K562 (cell line): ENCODE results near the gene NTNG1. TPM values are rescaled to one million over a fixed set of nuclear protein-coding genes. Genes with fewer than 3 reads are reported as not detected.
A peak's percentile ranks its signal among the peaks of the same experiment; 100 is the strongest.

Experiments
- ATAC-seq: fragments of 200-7000 bp; cut with Tn5 transposase; 3 replicates; pipeline ENCODE4 v1.9.1; 2020; ENCODE audit warnings: moderate library complexity
- BruUV-seq: library from RNA; stranded (reverse); fragments of 400-500 nt; replicated peaks from 2 replicates; lab custom pipeline; 2021; lab: Mats Ljungman, UMichigan
- CTCF ChIA-PET: fragments of 300-600 bp; formaldehyde crosslinking; extraction: SDS; loops from one replicate; lab custom pipeline; 2021; ENCODE audit warnings: low intra/inter-chr PET ratio; lab: Yijun Ruan, JAX
- POLR2A ChIA-PET: fragments of 300-600, 350-650 bp; sonication (Branson Sonifier 250); formaldehyde crosslinking; extraction: SDS; loops from one replicate; lab custom pipeline; 2021; ENCODE audit warnings: antibody characterized with exemption, inconsistent platforms; lab: Yijun Ruan, JAX
- DNase-seq, 4 experiments: peaks; one replicate each; pipeline versions ENCODE4 v3.0.0 to v3.0.0-alpha.2; 2011 to 2018; ENCODE audit warnings: low spot score in 3 of 4, mixed read lengths in 3 of 4; ENCODE audit errors: extremely low read depth in 1 of 4
- FAIRE-seq: peaks from 2 replicates; lab custom pipeline; 2011; peaks lifted over from hg19 to GRCh38; lab: Jason Lieb, UNC
- H2AFZ ChIP-seq: 2 replicates; pipeline ENCODE4 v1.6.0; 2011; ENCODE audit warnings: low read depth, low read length, control low read depth, inconsistent platforms
- H3K27ac ChIP-seq: fragments of 200-600 bp; 3 replicates; pipeline ENCODE4 v1.8.0; 2011; ENCODE audit warnings: low read depth, mild to moderate bottlenecking, control low read depth, inconsistent platforms, low read length, moderate library complexity, mixed read lengths; ENCODE audit errors: extremely low read depth
- H3K27me3 ChIP-seq, 2 experiments: fragments of 300-600 bp in 1 of 2; 2 replicates in 1 of 2; 3 replicates in 1 of 2; pipeline versions ENCODE4 v1.6.0 to v1.8.0; 2011; ENCODE audit warnings: inconsistent platforms in 2 of 2, low read length in 2 of 2, mild to moderate bottlenecking in 1 of 2, mixed read lengths in 1 of 2, moderate library complexity in 1 of 2; ENCODE audit not compliant: control insufficient read depth in 2 of 2, insufficient read depth in 2 of 2
- H3K36me3 ChIP-seq: fragments of 300-600 bp; 3 replicates; pipeline ENCODE4 v1.8.0; 2011; ENCODE audit warnings: mild to moderate bottlenecking, low read length, inconsistent platforms; ENCODE audit not compliant: control insufficient read depth, insufficient read depth
- H3K4me1 ChIP-seq, 2 experiments: fragments of 200-600 bp in 1 of 2; replicated peaks in 1 of 2; 2 replicates in 1 of 2; 3 replicates in 1 of 2; pipeline versions ENCODE4 v1.5.1 to v1.8.0; 2011; ENCODE audit warnings: inconsistent platforms in 2 of 2, low read length in 2 of 2, mild to moderate bottlenecking in 1 of 2, mixed read lengths in 1 of 2, moderate library complexity in 1 of 2; ENCODE audit not compliant: control insufficient read depth in 2 of 2, insufficient read depth in 2 of 2
- H3K4me2 ChIP-seq: 2 replicates; pipeline ENCODE4 v1.6.1; 2011; ENCODE audit warnings: low read length, control low read depth, inconsistent platforms, mixed read lengths; ENCODE audit not compliant: insufficient read depth
- H3K4me3 ChIP-seq: fragments of 200-600 bp; sonication (generic), shearing (Covaris generic); 2 replicates; pipeline ENCODE4 v1.5.1; 2016; ENCODE audit warnings: control low read depth, inconsistent platforms
- H3K79me2 ChIP-seq: fragments of 200-600 bp; 3 replicates; pipeline ENCODE4 v1.8.0; 2011; ENCODE audit warnings: low read length, inconsistent platforms; ENCODE audit not compliant: control insufficient read depth, insufficient read depth
- H3K9ac ChIP-seq, 2 experiments: 2 replicates each; pipeline versions ENCODE4 v1.6.0 to v1.6.1; 2011; ENCODE audit warnings: low read depth in 2 of 2, low read length in 2 of 2, control low read depth in 1 of 2, inconsistent platforms in 1 of 2, mild to moderate bottlenecking in 1 of 2, mixed read lengths in 1 of 2; ENCODE audit not compliant: insufficient read depth in 1 of 2
- H3K9me1 ChIP-seq: one replicate; pipeline ENCODE4 v1.6.0; 2011; ENCODE audit warnings: inconsistent platforms, mild to moderate bottlenecking, low read length, moderate library complexity; ENCODE audit not compliant: control insufficient read depth, insufficient read depth
- H3K9me3 ChIP-seq: replicated peaks from 2 replicates; pipeline ENCODE4 v1.5.1; 2011; ENCODE audit warnings: low read depth, low read length, inconsistent platforms; ENCODE audit not compliant: control insufficient read depth, insufficient read depth
- H4K20me1 ChIP-seq: replicated peaks from 2 replicates; pipeline ENCODE4 v1.6.1; 2011; ENCODE audit warnings: low read length, inconsistent platforms, mixed read lengths; ENCODE audit not compliant: control insufficient read depth, insufficient read depth
- HNRNPL ChIP-seq: fragments of 200-400 bp; formaldehyde crosslinking; IDR thresholded peaks from 2 replicates; pipeline ENCODE4 v1.6.1; 2017; ENCODE audit warnings: low read depth, mild to moderate bottlenecking, low read length
- RBFOX2 ChIP-seq: fragments of 200-400 bp; formaldehyde crosslinking; IDR thresholded peaks from 2 replicates; pipeline ENCODE4 v1.6.1; 2017; ENCODE audit warnings: low read depth, mild to moderate bottlenecking, low read length, moderate library complexity
- RFX1 ChIP-seq: fragments of 450-650 bp; IDR thresholded peaks from 2 replicates; pipeline ENCODE4 v1.6.1; 2016; ENCODE audit warnings: mild to moderate bottlenecking, moderate library complexity
- RNF219 ChIP-seq: fragments of 250-450 bp; sonication (Bioruptor Pico); IDR thresholded peaks from 2 replicates; pipeline ENCODE4 v1.5.0; 2022; ENCODE audit warnings: mild to moderate bottlenecking
- TRIM28 ChIP-seq: fragments of 450-650 bp; IDR thresholded peaks from 2 replicates; pipeline ENCODE4 v1.6.1; 2017
- ZBTB11 ChIP-seq, 3 experiments: fragments of 200-800 bp in 1 of 3; fragments of 250-450 bp in 1 of 3; fragments of 450-650 bp in 1 of 3; sonication (Bioruptor Pico) in 1 of 3; sonication (Bioruptor generic) in 1 of 3; formaldehyde crosslinking in 1 of 3; IDR thresholded peaks; 2 replicates each; pipeline versions ENCODE4 v1.6.1 to v1.8.0; 2016 to 2022; ENCODE audit warnings: mild to moderate bottlenecking in 2 of 3, missing genetic modification characterization in 2 of 3, missing compliant biosample characterization in 1 of 3, moderate library complexity in 1 of 3
- WGBS: fragments of 100-300 bp; shearing (Covaris generic); methylation state at CpG from one replicate; pipeline ENCODE4 v1.1.6; 2016; ENCODE audit warnings: low coverage, mixed read lengths; ENCODE audit not compliant: insufficient coverage; ENCODE audit errors: missing lambda C conversion rate; 5-methylcytosine and 5-hydroxymethylcytosine counted together
- in situ Hi-C: fragments of 300-500 bp; cut with MboI; formaldehyde crosslinking; loops from 4 replicates; pipeline ENCODE4 v1.15.0; 2018; ENCODE audit warnings: inconsistent platforms, mixed read lengths
- intact Hi-C: fragments of 100-400 bp; cut with micrococcal nuclease; formaldehyde crosslinking; loops from 2 replicates; pipeline ENCODE4 v1.14.2; 2022
- polyA plus RNA-seq, 8 experiments: library from polyadenylated mRNA; depleted of rRNA in 4 of 8; stranded (reverse) in 5 of 8; unstranded in 3 of 8; fragments of >200 nt; fragmentation: Nextera tagmentation in 2 of 8; fragmentation: Illumina TruSeq in 1 of 8; extraction: Ambion mirVana in 2 of 8; extraction: Trizol in 1 of 8; gene quantifications; 2 replicates each; pipeline versions ENCODE4 v1.2.1 to v1.2.3, GENCODE V29; 2011 to 2014; ENCODE audit warnings: inconsistent platforms in 1 of 8, missing spikeins in 1 of 8
- total RNA-seq, 7 experiments: library from RNA; depleted of rRNA in 6 of 7; stranded (reverse); fragments of >200 nt in 6 of 7; fragmentation: Illumina TruSeq in 2 of 7; extraction: Trizol in 2 of 7; gene quantifications; 2 replicates each; pipeline versions ENCODE4 v1.2.1 to v1.2.3, GENCODE V29; 2011 to 2021; ENCODE audit warnings: low replicate concordance in 1 of 7
- TF ChIP-seq, protein P1 (sequence below): fragments of 250-450 bp; sonication (Bioruptor Pico); IDR thresholded peaks from 2 replicates; pipeline ENCODE4 v1.8.0; 2022; ENCODE audit warnings: moderate library complexity, mild to moderate bottlenecking, inconsistent platforms

Gene NTNG1
- total and polyA plus RNA-seq, 9 of the 15 experiments (the other 6 are each of a cell fraction or from before 2014, with no cell fraction given) = not detected

DNA sequence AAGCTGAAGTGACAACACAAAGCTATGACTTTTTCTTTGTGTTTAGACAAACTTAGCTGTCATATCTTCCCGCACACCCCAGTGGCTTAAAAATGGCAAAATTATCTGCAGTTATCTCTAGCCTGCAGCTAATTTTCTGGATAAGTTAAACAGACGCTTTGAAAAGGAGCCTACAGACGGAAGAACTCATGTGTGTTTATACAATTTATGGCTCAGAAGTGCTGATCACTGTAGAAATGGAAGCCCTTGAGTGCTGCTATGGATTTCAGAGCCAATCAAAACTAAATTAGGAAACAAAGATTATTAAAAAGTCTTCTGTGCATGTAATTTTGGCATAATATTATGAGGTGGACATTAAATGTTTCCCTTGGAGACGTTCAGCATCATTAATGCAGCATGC lies 11.6 kb downstream of the NTNG1 start:
- H3K9me1 ChIP-seq = no peaks in the 10 kb centered on the region
- in situ Hi-C loops = no loop called here
- H3K79me2 ChIP-seq = no peaks in the 10 kb centered on the region
- H3K9me3 ChIP-seq = no peaks in the 10 kb centered on the region
- BruUV-seq = no TSS peak
- WGBS = 0% methylated on average over 4 of the region's 4 CpGs
- ChIA-PET CTCF (no interaction called here), POLR2A (no interaction called here)
- no peak for ATAC-seq
- DNase-seq = no peak
- H2AFZ ChIP-seq = no peak overlapping the region
- H3K36me3 ChIP-seq = no peaks in the 10 kb centered on the region
- no peak overlapping the region for H3K4me2 ChIP-seq
- TF ChIP-seq RNF219 (no peak), ZBTB11 (CRISPR knock-in tag; IDR thresholded peaks at IDR 0.05) (0 out of 6 replicates have a peak, but pooled peaks of 1 of the 3 experiments have one; percentile 52), RBFOX2 (no peak), HNRNPL (no peak), RFX1 (no peak), TRIM28 (no peak)
- TF ChIP-seq, protein P1, sequence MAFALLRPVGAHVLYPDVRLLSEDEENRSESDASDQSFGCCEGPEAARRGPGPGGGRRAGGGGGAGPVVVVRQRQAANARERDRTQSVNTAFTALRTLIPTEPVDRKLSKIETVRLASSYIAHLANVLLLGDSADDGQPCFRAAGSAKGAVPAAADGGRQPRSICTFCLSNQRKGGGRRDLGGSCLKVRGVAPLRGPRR (CRISPR knock-in tag) = no peak
- no peaks in the 10 kb centered on the region for H3K27me3 ChIP-seq
- FAIRE-seq = no peak
- no peak overlapping the region for H3K9ac ChIP-seq
- intact Hi-C loops = no loop called here
- H3K4me1 ChIP-seq = no peaks in the 10 kb centered on the region
- no peak overlapping the region for H3K27ac ChIP-seq
- no peak overlapping the region for H3K4me3 ChIP-seq
- no peaks in the 10 kb centered on the region for H4K20me1 ChIP-seq
